IMR-90 (cell line): ENCODE results near the gene DNAJC7. TPM values are rescaled to one million over a fixed set of nuclear protein-coding genes. Genes with fewer than 3 reads are reported as not detected.

Source experiments
- ATAC-seq: fragments of 200-7000 bp; cut with Tn5 transposase; 2 replicates; pipeline ENCODE4 v1.9.1; 2020; ENCODE audit warnings: low read depth, mild to moderate bottlenecking, moderate library complexity
- BruUV-seq: library from RNA; stranded (reverse); fragments of 400-500 nt; replicated peaks from 2 replicates; lab custom pipeline; 2021; lab: Mats Ljungman, UMichigan
- CTCF ChIA-PET: fragments of 300-600 bp; formaldehyde crosslinking; extraction: SDS; loops from one replicate; lab custom pipeline; 2021; ENCODE audit warnings: antibody characterized with exemption; lab: Yijun Ruan, JAX
- POLR2A ChIA-PET: fragments of 300-600 bp; sonication (Branson Sonifier 250); formaldehyde crosslinking; loops from one replicate; lab custom pipeline; 2022; ENCODE audit warnings: antibody characterized with exemption; ENCODE audit not compliant: unreplicated experiment; lab: Charles Lee
- DNase-seq: peaks from one replicate; pipeline ENCODE4 v3.0.0; 2013
- H2AFZ ChIP-seq: replicated peaks from 2 replicates; pipeline ENCODE3; 2013; ENCODE audit warnings: low read length, mild to moderate bottlenecking; ENCODE audit not compliant: poor library complexity
- H2AK5ac ChIP-seq: 2 replicates; pipeline ENCODE4 v1.6.1; 2013; ENCODE audit warnings: low read depth, low read length, inconsistent platforms
- H2AK9ac ChIP-seq: replicated peaks from 2 replicates; pipeline ENCODE3; 2013; ENCODE audit warnings: mild to moderate bottlenecking, low read depth, low read length, moderate library complexity; ENCODE audit not compliant: poor library complexity
- H2BK120ac ChIP-seq: 2 replicates; pipeline ENCODE4 v1.6.1; 2013; ENCODE audit warnings: low read depth, low read length, inconsistent platforms
- H2BK15ac ChIP-seq: 3 replicates; pipeline ENCODE4 v1.6.1; 2013; ENCODE audit warnings: low read depth, low read length, inconsistent platforms
- H2BK20ac ChIP-seq: 2 replicates; pipeline ENCODE4 v1.6.1; 2013; ENCODE audit warnings: low read depth, mild to moderate bottlenecking, inconsistent platforms, low read length, moderate library complexity
- H2BK5ac ChIP-seq: 2 replicates; pipeline ENCODE4 v1.6.1; 2013; ENCODE audit warnings: mild to moderate bottlenecking, low read depth, low read length, inconsistent platforms; ENCODE audit not compliant: poor library complexity, severe bottlenecking
- H3K14ac ChIP-seq: replicated peaks from 2 replicates; pipeline ENCODE4 v1.6.1; 2013; ENCODE audit warnings: low read depth, low read length, inconsistent platforms
- H3K18ac ChIP-seq: 2 replicates; pipeline ENCODE4 v1.6.1; 2013; ENCODE audit warnings: low read depth, low read length, control low read depth
- H3K23ac ChIP-seq: 2 replicates; pipeline ENCODE4 v1.6.1; 2013; ENCODE audit warnings: low read depth, low read length, inconsistent platforms
- H3K27ac ChIP-seq: 2 replicates; pipeline ENCODE4 v1.5.1; 2013; ENCODE audit warnings: mild to moderate bottlenecking, control low read depth, low read length; ENCODE audit not compliant: insufficient read depth
- H3K27me3 ChIP-seq: 2 replicates; pipeline ENCODE4 v1.6.1; 2013; ENCODE audit warnings: low read length; ENCODE audit not compliant: control insufficient read depth, insufficient read depth
- H3K36me3 ChIP-seq: 2 replicates; pipeline ENCODE4 v1.6.1; 2013; ENCODE audit warnings: low read length, mixed read lengths; ENCODE audit not compliant: control insufficient read depth, insufficient read depth
- H3K4ac ChIP-seq: 2 replicates; pipeline ENCODE4 v1.6.1; 2013; ENCODE audit warnings: low read depth, low read length, inconsistent platforms
- H3K4me1 ChIP-seq: 2 replicates; pipeline ENCODE4 v1.6.1; 2013; ENCODE audit warnings: low read length, mixed read lengths; ENCODE audit not compliant: control insufficient read depth, insufficient read depth
- H3K4me2 ChIP-seq: 2 replicates; pipeline ENCODE4 v1.6.1; 2013; ENCODE audit warnings: low read depth, mild to moderate bottlenecking, control low read depth, low read length, moderate library complexity
- H3K4me3 ChIP-seq: 2 replicates; pipeline ENCODE4 v1.5.1; 2013; ENCODE audit warnings: low read depth, mild to moderate bottlenecking, control low read depth, low read length, moderate library complexity; ENCODE audit not compliant: insufficient read depth
- H3K56ac ChIP-seq: 2 replicates; pipeline ENCODE4 v1.6.1; 2013; ENCODE audit warnings: low read length, inconsistent platforms; ENCODE audit not compliant: insufficient read depth; ENCODE audit errors: extremely low read depth
- H3K79me1 ChIP-seq, 2 experiments: 2 replicates each; pipeline ENCODE4 v1.6.1; 2013; ENCODE audit warnings: low read length in 2 of 2, inconsistent platforms in 1 of 2, low read depth in 1 of 2
- H3K9ac ChIP-seq: 2 replicates; pipeline ENCODE4 v1.6.1; 2013; ENCODE audit warnings: low read depth, low read length, control low read depth
- H3K9me1 ChIP-seq: 2 replicates; pipeline ENCODE4 v1.6.1; 2013; ENCODE audit warnings: low read length, inconsistent platforms; ENCODE audit not compliant: insufficient read depth
- H3K9me3 ChIP-seq: 2 replicates; pipeline ENCODE4 v1.6.1; 2013; ENCODE audit warnings: low read length; ENCODE audit not compliant: control insufficient read depth, insufficient read depth
- H4K20me1 ChIP-seq: 2 replicates; pipeline ENCODE4 v1.6.1; 2013; ENCODE audit warnings: low read length, inconsistent platforms; ENCODE audit not compliant: insufficient read depth
- H4K5ac ChIP-seq: 2 replicates; pipeline ENCODE4 v1.6.1; 2013; ENCODE audit warnings: mild to moderate bottlenecking, low read depth, low read length, control low read depth
- H4K8ac ChIP-seq, 2 experiments: 2 replicates each; pipeline ENCODE4 v1.6.1; 2013; ENCODE audit warnings: low read depth in 2 of 2, low read length in 2 of 2, control low read depth in 1 of 2, inconsistent platforms in 1 of 2
- H4K91ac ChIP-seq: 2 replicates; pipeline ENCODE4 v1.6.1; 2013; ENCODE audit warnings: low read depth, low read length, inconsistent platforms; ENCODE audit not compliant: insufficient read depth
- CHD1 ChIP-seq: IDR thresholded peaks from 2 replicates; pipeline ENCODE4 v1.6.1; 2012; ENCODE audit warnings: low read depth, low read length, improper control_type of control experiment
- MAFK ChIP-seq: IDR thresholded peaks from 2 replicates; pipeline ENCODE4 v1.6.1; 2012; ENCODE audit warnings: low read depth, low read length, improper control_type of control experiment
- SMC3 ChIP-seq: fragments of 150-350 bp; IDR thresholded peaks from 2 replicates; pipeline ENCODE4 v1.6.1; 2016; ENCODE audit warnings: low read depth, mild to moderate bottlenecking, antibody characterized with exemption, low read length, moderate library complexity
- USF2 ChIP-seq: fragments of 150-350 bp; IDR thresholded peaks from 2 replicates; pipeline ENCODE4 v1.6.1; 2017; ENCODE audit warnings: mild to moderate bottlenecking, antibody characterized with exemption, low read length, low read depth
- WGBS, 2 experiments: methylation state at CpG; one replicate each; pipeline versions ENCODE4 v1.1.5 to v1.1.7; 2013; ENCODE audit warnings: missing lambda C conversion rate in 2 of 2; ENCODE audit not compliant: insufficient read length in 1 of 2; ENCODE audit errors: extremely low coverage in 2 of 2; 5-methylcytosine and 5-hydroxymethylcytosine counted together
- dilution Hi-C: fragments of 300-500 bp; cut with HindIII; formaldehyde crosslinking; loops from one replicate; pipeline ENCODE4 v1.14.3; 2018; ENCODE audit warnings: low sequenced_read_pairs; ENCODE audit not compliant: unreplicated experiment
- in situ Hi-C: fragments of 300-500 bp; cut with MboI; formaldehyde crosslinking; loops from 3 replicates; pipeline ENCODE4 v1.14.3; 2019; ENCODE audit warnings: low sequenced_read_pairs, inconsistent platforms, mixed read lengths
- intact Hi-C: fragments of 100-400 bp; cut with micrococcal nuclease; formaldehyde crosslinking; loops from 2 replicates; pipeline ENCODE4 v1.10.0; 2022
- polyA plus RNA-seq, 3 experiments: library from polyadenylated mRNA; depleted of rRNA; stranded (reverse); fragments of >200 nt; gene quantifications; 2 replicates each; pipeline ENCODE4 v1.2.3, GENCODE V29; 2012; ENCODE audit warnings: low replicate concordance in 1 of 3
- total RNA-seq: library from RNA; depleted of rRNA; stranded (reverse); fragments of >200 nt; gene quantifications from 2 replicates; pipeline ENCODE4 v1.2.3, GENCODE V29; 2012

Gene DNAJC7
- total and polyA plus RNA-seq, 2 of the 4 experiments (the other 2 are of a cell fraction) = 49.3 to 71.7 TPM

GRCh38 chr17:42052346-42052877 lies 35.2 kb upstream of the DNAJC7 start (continued):
- TF ChIP-seq MAFK = no peak

DNA sequence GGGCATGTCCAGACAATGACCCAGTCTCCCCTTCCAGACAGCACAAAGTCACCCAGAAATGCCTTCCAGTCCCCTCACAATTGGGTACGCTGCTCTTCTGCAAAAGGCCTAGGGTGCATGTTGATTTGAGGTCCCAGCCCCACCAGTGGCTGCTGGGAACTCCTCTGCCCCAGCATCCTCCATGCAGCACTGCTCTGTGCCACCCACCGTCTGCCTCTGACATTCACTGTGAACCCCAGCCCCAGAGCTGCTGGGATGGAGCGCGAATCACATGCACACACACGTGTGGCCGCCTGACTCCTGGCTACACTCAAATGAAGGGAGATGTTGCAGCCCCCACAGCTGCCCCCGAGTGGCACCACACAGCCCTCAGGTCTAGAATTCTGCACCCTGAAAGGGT lies 34.4 kb upstream of the DNAJC7 start:
- Histone ChIP-seq H3K27ac (no peak overlapping the region), H2BK5ac (no peak overlapping the region), H3K36me3 (no peaks in the 10 kb centered on the region), H3K9me3 (no peaks in the 10 kb centered on the region), H3K4me2 (no peak overlapping the region), H3K4ac (no peak overlapping the region), H3K9ac (no peak overlapping the region), H2AFZ (peak overlapping the region; percentile 21), H3K27me3 (peaks cover 75% of the 10 kb centered on the region), H2BK120ac (no peak overlapping the region), H3K79me1 (no peaks in the 10 kb centered on the region), H2BK20ac (no peak overlapping the region), H2BK15ac (no peak overlapping the region), H3K14ac (no peak overlapping the region), H4K20me1 (no peaks in the 10 kb centered on the region), H3K9me1 (peaks cover 3% of the 10 kb centered on the region; the same call in 1 of the 2 replicates), H2AK5ac (no peak overlapping the region), H3K4me3 (no peak overlapping the region), H4K8ac (no peak overlapping the region), H2AK9ac (no peak overlapping the region), H3K18ac (no peak overlapping the region), H4K91ac (no peak overlapping the region), H3K56ac (no peak overlapping the region), H3K23ac (no peak overlapping the region), H4K5ac (no peak overlapping the region), H3K4me1 (0 out of 2 replicates have a peak, but pooled peaks cover 1% of the 10 kb centered on the region)
- in situ Hi-C loops = no loop called here
- dilution Hi-C loops = no loop called here
- BruUV-seq = no TSS peak
- WGBS, 2 experiments = 80% methylated on average over 4 of the region's 7 CpGs; no CpG with 5 or more reads in 1 of the 2 experiments
- no peak for ATAC-seq
- ChIA-PET CTCF (interaction anchor here (1.0 kb wide), 1 partner anchor 10 kb away, joined by 3 read pairs; no protein-coding TSS in a partner anchor), POLR2A (no interaction called here)
- TF ChIP-seq CHD1 (no peak), USF2 (no peak), SMC3 (no peak)
- intact Hi-C loops = no loop called here
- DNase-seq = no peak
